Sigmoid colon (tissue), 4 donors: Measurements from ENCODE around the gene ZFYVE1.

Experiments
- CTCF ChIP-seq, 4 experiments: fragments of 450-650 bp in 3 of 4; fragments of 200-600 bp in 1 of 4; IDR thresholded peaks; one replicate each; pipeline ENCODE4 v1.5.1; 2016 to 2019; ENCODE audit warnings: antibody characterized with exemption in 4 of 4, mild to moderate bottlenecking in 3 of 4, moderate library complexity in 2 of 4
- EP300 ChIP-seq, 4 donors: sonication (generic); formaldehyde crosslinking; IDR thresholded peaks; one replicate each; pipeline ENCODE4 v1.6.1; 2017; ENCODE audit warnings: antibody characterized with exemption in 4 of 4
- POLR2A ChIP-seq, 2 donors: fragments of 450-650 bp; IDR thresholded peaks; one replicate each; pipeline ENCODE4 v1.6.1; 2016; ENCODE audit warnings: antibody characterized with exemption in 2 of 2, mild to moderate bottlenecking in 2 of 2, moderate library complexity in 2 of 2
- POLR2AphosphoS5 ChIP-seq, 4 donors: sonication (generic); formaldehyde crosslinking; IDR thresholded peaks; one replicate each; pipeline ENCODE4 v1.6.1; 2017; ENCODE audit warnings: antibody characterized with exemption in 4 of 4

- TF ChIP-seq CTCF (IDR thresholded peaks at IDR 0.05): no peak
- no peak for TF ChIP-seq POLR2A (IDR thresholded peaks at IDR 0.05)
- peak in 1 of 4 donors; percentile 21 for TF ChIP-seq EP300 (IDR thresholded peaks at IDR 0.05)
- TF ChIP-seq POLR2AphosphoS5 (IDR thresholded peaks at IDR 0.05): peak in 1 of 4 donors; percentile 17
Measured at GRCh38 chr14:72925815-72926291, 101.1 kb downstream of the ZFYVE1 start.
